H1 (cell line): Measurements from ENCODE around the gene PDE4B. TPM values are rescaled to one million over a fixed set of nuclear protein-coding genes. Genes with fewer than 3 reads are reported as not detected.

Source experiments
- CTCF ChIA-PET: fragments of 300-600 bp; sonication (Branson Sonifier 250); formaldehyde crosslinking; loops from one replicate; lab custom pipeline; 2021; ENCODE audit not compliant: partially characterized antibody; lab: Charles Lee
- POLR2A ChIA-PET: fragments of 300-600 bp; sonication (Branson Sonifier 250); formaldehyde crosslinking; loops from one replicate; lab custom pipeline; 2021; ENCODE audit warnings: inconsistent platforms; ENCODE audit not compliant: partially characterized antibody; lab: Charles Lee
- DNase-seq, 2 experiments: peaks; one replicate each; pipeline versions ENCODE4 v3.0.0 to v3.0.0-alpha.2; 2010 to 2022; ENCODE audit warnings: low spot score in 2 of 2, low read depth in 1 of 2, mixed read lengths in 1 of 2
- FAIRE-seq: peaks from 2 replicates; lab custom pipeline; 2011; peaks lifted over from hg19 to GRCh38; lab: Jason Lieb, UNC
- H2AFZ ChIP-seq: 2 replicates; pipeline ENCODE4 v1.8.1; 2012; ENCODE audit warnings: low read length, inconsistent platforms
- H2AK5ac ChIP-seq: 2 replicates; pipeline ENCODE4 v1.6.1; 2013; ENCODE audit warnings: low read depth, low read length
- H2BK120ac ChIP-seq: replicated peaks from 2 replicates; pipeline ENCODE3; 2013; ENCODE audit warnings: low read depth, low read length, inconsistent platforms
- H2BK12ac ChIP-seq: 2 replicates; pipeline ENCODE4 v1.6.1; 2013; ENCODE audit warnings: low read depth, low read length
- H2BK15ac ChIP-seq: 2 replicates; pipeline ENCODE4 v1.6.1; 2013; ENCODE audit warnings: low read length
- H2BK20ac ChIP-seq: 2 replicates; pipeline ENCODE4 v1.6.1; 2013; ENCODE audit warnings: low read length
- H2BK5ac ChIP-seq: 2 replicates; pipeline ENCODE4 v1.6.1; 2013; ENCODE audit warnings: low read depth, low read length
- H3K14ac ChIP-seq: 2 replicates; pipeline ENCODE4 v1.6.1; 2013; ENCODE audit warnings: inconsistent platforms; ENCODE audit not compliant: insufficient read length
- H3K18ac ChIP-seq: 2 replicates; pipeline ENCODE4 v1.6.1; 2013; ENCODE audit warnings: low read length; ENCODE audit errors: extremely low read depth
- H3K23ac ChIP-seq: 2 replicates; pipeline ENCODE4 v1.6.1; 2013; ENCODE audit warnings: inconsistent platforms; ENCODE audit not compliant: insufficient read length
- H3K23me2 ChIP-seq: 2 replicates; pipeline ENCODE4 v1.6.1; 2013; ENCODE audit warnings: low read depth, low read length
- H3K27ac ChIP-seq: 2 replicates; pipeline ENCODE4 v1.6.1; 2011; ENCODE audit warnings: low read depth, low read length, inconsistent platforms
- H3K27me3 ChIP-seq, 4 experiments: replicated peaks in 1 of 4; 1 replicate in 1 of 4; 2 replicates in 3 of 4; pipeline versions ENCODE4 v1.6.1 to v1.8.1; 2011 to 2013; ENCODE audit warnings: low read length in 3 of 4, mild to moderate bottlenecking in 3 of 4, inconsistent platforms in 2 of 4, mixed read lengths in 2 of 4, moderate library complexity in 1 of 4; ENCODE audit not compliant: control insufficient read depth in 3 of 4, insufficient read depth in 3 of 4; ENCODE audit errors: extremely low read depth in 1 of 4
- H3K36me3 ChIP-seq, 4 experiments: 2 replicates each; pipeline versions ENCODE4 v1.6.1 to v1.8.1; 2011 to 2013; ENCODE audit warnings: mild to moderate bottlenecking in 4 of 4, low read length in 3 of 4, moderate library complexity in 2 of 4, control low read depth in 1 of 4, inconsistent platforms in 1 of 4; ENCODE audit not compliant: insufficient read depth in 4 of 4, control insufficient read depth in 2 of 4
- H3K4ac ChIP-seq: replicated peaks from 2 replicates; pipeline ENCODE3; 2013; ENCODE audit warnings: low read length, low read depth, mixed read lengths, inconsistent platforms; ENCODE audit not compliant: insufficient read length
- H3K4me1 ChIP-seq, 4 experiments: replicated peaks in 1 of 4; 1 replicate in 1 of 4; 2 replicates in 3 of 4; pipeline versions ENCODE4 v1.6.1 to v1.8.1; 2011 to 2013; ENCODE audit warnings: low read length in 3 of 4, inconsistent platforms in 2 of 4, mixed read lengths in 1 of 4; ENCODE audit not compliant: insufficient read depth in 4 of 4, control insufficient read depth in 3 of 4
- H3K4me2 ChIP-seq, 2 experiments: 2 replicates each; pipeline versions ENCODE4 v1.6.1 to v1.8.1; 2011 to 2013; ENCODE audit warnings: low read depth in 2 of 2, low read length in 2 of 2, control low read depth in 1 of 2, inconsistent platforms in 1 of 2, mild to moderate bottlenecking in 1 of 2; ENCODE audit not compliant: insufficient read depth in 1 of 2
- H3K4me3 ChIP-seq, 4 experiments: fragments of 200-600, 300-600 bp in 1 of 4; sonication (generic), shearing (Covaris generic), sonication (Bioruptor Twin) in 1 of 4; 2 replicates each; pipeline versions ENCODE4 v1.5.1 to v1.8.1; 2011 to 2016; ENCODE audit warnings: low read length in 4 of 4, low read depth in 3 of 4, control low read depth in 2 of 4, inconsistent platforms in 2 of 4, mild to moderate bottlenecking in 2 of 4, mixed read lengths in 1 of 4, moderate library complexity in 1 of 4; ENCODE audit not compliant: insufficient read depth in 2 of 4; ENCODE audit errors: extremely low read depth in 1 of 4
- H3K56ac ChIP-seq: replicated peaks from 2 replicates; pipeline ENCODE3; 2013; ENCODE audit warnings: low read depth, mild to moderate bottlenecking, mixed read lengths, low read length, inconsistent platforms; ENCODE audit not compliant: insufficient read length
- H3K79me1 ChIP-seq: 2 replicates; pipeline ENCODE4 v1.6.1; 2013; ENCODE audit warnings: low read depth, low read length, control low read depth
- H3K79me2 ChIP-seq, 2 experiments: 2 replicates each; pipeline versions ENCODE4 v1.6.1 to v1.8.1; 2012 to 2013; ENCODE audit warnings: low read length in 2 of 2, mild to moderate bottlenecking in 2 of 2, inconsistent platforms in 1 of 2; ENCODE audit not compliant: insufficient read depth in 2 of 2, control insufficient read depth in 1 of 2
- H3K9ac ChIP-seq, 4 experiments: replicated peaks in 1 of 4; 1 replicate in 1 of 4; 2 replicates in 3 of 4; pipeline versions ENCODE4 v1.6.1 to v1.8.1; 2011 to 2013; ENCODE audit warnings: low read depth in 3 of 4, low read length in 3 of 4, control low read depth in 2 of 4, mild to moderate bottlenecking in 2 of 4, moderate library complexity in 2 of 4, inconsistent platforms in 1 of 4; ENCODE audit errors: extremely low read depth in 1 of 4
- H3K9me3 ChIP-seq, 2 experiments: 2 replicates each; pipeline versions ENCODE4 v1.6.1 to v1.8.1; 2012 to 2013; ENCODE audit warnings: mild to moderate bottlenecking in 2 of 2, moderate library complexity in 2 of 2, control low read depth in 1 of 2, inconsistent platforms in 1 of 2, low read depth in 1 of 2, low read length in 1 of 2, mixed read lengths in 1 of 2; ENCODE audit not compliant: insufficient read depth in 2 of 2
- H4K20me1 ChIP-seq, 2 experiments: replicated peaks in 1 of 2; 2 replicates each; pipeline versions ENCODE3 to v1.8.1; 2011 to 2013; ENCODE audit warnings: inconsistent platforms in 2 of 2, low read length in 2 of 2, mild to moderate bottlenecking in 1 of 2; ENCODE audit not compliant: insufficient read depth in 2 of 2, control insufficient read depth in 1 of 2
- H4K5ac ChIP-seq: 2 replicates; pipeline ENCODE4 v1.6.1; 2013; ENCODE audit warnings: low read length, low read depth, mixed read lengths, inconsistent platforms; ENCODE audit not compliant: insufficient read length
- H4K8ac ChIP-seq: 2 replicates; pipeline ENCODE4 v1.8.0; 2013; ENCODE audit warnings: mild to moderate bottlenecking, moderate library complexity, low read length, inconsistent platforms; ENCODE audit not compliant: insufficient read depth; ENCODE audit errors: extremely low read depth
- H4K91ac ChIP-seq: replicated peaks from 2 replicates; pipeline ENCODE3; 2013; ENCODE audit warnings: low read length, mixed read lengths, inconsistent platforms; ENCODE audit not compliant: insufficient read length
- MAFK ChIP-seq: IDR thresholded peaks from 2 replicates; pipeline ENCODE4 v1.6.1; 2012; ENCODE audit warnings: low read depth, mild to moderate bottlenecking, improper control_type of control experiment, low read length
- SP1 ChIP-seq: IDR thresholded peaks from 2 replicates; pipeline ENCODE4 v1.6.1; 2011; ENCODE audit warnings: low read depth, low read length
- WGBS, 2 experiments: shearing (Covaris generic) in 1 of 2; methylation state at CpG; one replicate each; pipeline versions ENCODE4 v1.1.6 to v1.1.7; 2013 to 2015; ENCODE audit warnings: low lambda C conversion rate in 2 of 2, mixed read lengths in 2 of 2, inconsistent platforms in 1 of 2, low coverage in 1 of 2, missing lambda C conversion rate in 1 of 2; ENCODE audit not compliant: insufficient replicate concordance in 2 of 2, insufficient coverage in 1 of 2, insufficient read length in 1 of 2; ENCODE audit errors: extremely low coverage in 1 of 2, missing lambda C conversion rate in 1 of 2; 5-methylcytosine and 5-hydroxymethylcytosine counted together
- polyA plus RNA-seq, 7 experiments: library from polyadenylated mRNA; depleted of rRNA in 3 of 7; stranded (reverse) in 5 of 7; unstranded in 2 of 7; fragments of >200 nt in 5 of 7; fragments of 200-250 nt in 2 of 7; gene quantifications; 1 replicate in 5 of 7; 2 replicates in 1 of 7; 4 replicates in 1 of 7; pipeline versions ENCODE4 v1.2.1 to v1.2.3, GENCODE V29; 2011 to 2013; ENCODE audit warnings: missing spikeins in 2 of 7, mixed read lengths in 2 of 7
- total RNA-seq: library from RNA; stranded (reverse); fragmentation: NEBNext Ultra II Directional; extraction: Animal tissue kit (Norgen Biotek cat#: 25700); gene quantifications from 2 replicates; pipeline ENCODE4 v1.2.1, GENCODE V29; 2021

PDE4B gene
- total and polyA plus RNA-seq, 2 of the 8 experiments (the other 6 are each of a cell fraction or from before 2014, with no cell fraction given), result 5.0 to 15.1 TPM

DNA sequence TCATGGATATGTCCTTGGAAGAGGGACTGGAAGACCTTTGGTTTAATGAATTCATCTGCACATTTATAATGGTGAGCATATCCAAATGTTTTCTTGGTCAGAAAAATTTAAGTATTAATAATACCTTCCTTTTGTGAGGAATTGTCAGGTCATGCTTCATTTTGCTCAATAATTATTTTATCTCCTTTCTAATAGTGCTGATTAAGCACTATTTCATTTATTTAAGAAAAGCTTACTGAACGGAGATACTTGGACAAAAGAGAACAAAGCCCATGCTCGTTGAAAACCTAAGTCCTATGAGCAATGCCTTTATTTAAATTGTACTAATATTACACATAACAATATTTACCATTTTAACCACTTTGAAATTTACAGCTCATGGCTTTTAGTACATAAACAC, 281.5 kb downstream of the PDE4B start:
- H3K9me3 ChIP-seq, result no peaks in the 10 kb centered on the region
- H2AFZ ChIP-seq, result no peak overlapping the region
- no peak overlapping the region for H2BK15ac ChIP-seq
- H3K23ac ChIP-seq, result no peak overlapping the region
- no peak overlapping the region for H3K4me3 ChIP-seq
- no peak for TF ChIP-seq SP1
- TF ChIP-seq MAFK, result peak; percentile 77
- H3K4me1 ChIP-seq, result no peaks in the 10 kb centered on the region
- no peak overlapping the region for H3K18ac ChIP-seq
- no peak overlapping the region for H2BK120ac ChIP-seq
- no peaks in the 10 kb centered on the region for H3K36me3 ChIP-seq
- H3K79me1 ChIP-seq, result no peaks in the 10 kb centered on the region
- H3K27ac ChIP-seq, result no peak overlapping the region
- no peak overlapping the region for H4K5ac ChIP-seq
- no peak overlapping the region for H2BK12ac ChIP-seq
- CTCF ChIA-PET, result no interaction called here
- no peak for FAIRE-seq
- no peak overlapping the region for H2BK20ac ChIP-seq
- no peak overlapping the region for H3K9ac ChIP-seq
- H3K79me2 ChIP-seq, result no peaks in the 10 kb centered on the region
- no peak overlapping the region for H2BK5ac ChIP-seq
- no peaks in the 10 kb centered on the region for H4K20me1 ChIP-seq
- H3K56ac ChIP-seq, result no peak overlapping the region
- H4K91ac ChIP-seq, result no peak overlapping the region
- H3K4me2 ChIP-seq, result no peak overlapping the region
- H3K4ac ChIP-seq, result no peak overlapping the region
- 95% methylated on average over 2 of the region's 2 CpGs; no CpG with 5 or more reads in 1 of the 2 experiments for WGBS, 2 experiments
- no peak for DNase-seq
- H2AK5ac ChIP-seq, result no peak overlapping the region
- H4K8ac ChIP-seq, result no peak overlapping the region
- POLR2A ChIA-PET, result no interaction called here
- no peak overlapping the region for H3K14ac ChIP-seq
- no peaks in the 10 kb centered on the region for H3K27me3 ChIP-seq
- H3K23me2 ChIP-seq, result no peaks in the 10 kb centered on the region
